PC-9 (cell line): ENCODE results near the gene PHF23. TPM values are rescaled to one million over a fixed set of nuclear protein-coding genes. Genes with fewer than 3 reads are reported as not detected.

Experiments
- BruUV-seq: library from RNA; stranded (reverse); fragments of 400-500 nt; replicated peaks from 2 replicates; lab custom pipeline; 2021; lab: Mats Ljungman, UMichigan
- CTCF ChIA-PET: fragments of 300-600 bp; sonication (Branson Sonifier 250); formaldehyde crosslinking; loops from one replicate; lab custom pipeline; 2022; ENCODE audit warnings: antibody characterized with exemption; lab: Charles Lee
- POLR2A ChIA-PET: fragments of 300-600 bp; sonication (Branson Sonifier 250); formaldehyde crosslinking; loops from one replicate; lab custom pipeline; 2022; ENCODE audit warnings: antibody characterized with exemption; ENCODE audit not compliant: unreplicated experiment; lab: Charles Lee
- DNase-seq, 2 experiments: peaks; one replicate each; pipeline versions ENCODE4 v3.0.0 to v3.0.0-alpha.2; 2015 to 2022; ENCODE audit warnings: mixed read lengths in 1 of 2
- H2AFZ ChIP-seq: fragments of 200-600 bp; sonication (generic); 2 replicates; pipeline ENCODE4 v1.8.1; 2017; ENCODE audit warnings: antibody characterized with exemption
- H3F3A ChIP-seq: fragments of 200-600 bp; sonication (generic); 2 replicates; pipeline ENCODE4 v1.8.1; 2017; ENCODE audit warnings: antibody characterized with exemption, mild to moderate bottlenecking, low read depth; ENCODE audit not compliant: insufficient read depth
- H3K27ac ChIP-seq: fragments of 200-600 bp; sonication (generic); 2 replicates; pipeline ENCODE4 v1.6.1; 2016; ENCODE audit warnings: mixed run types
- H3K27me3 ChIP-seq: fragments of 200-600 bp; sonication (generic); 2 replicates; pipeline ENCODE4 v1.6.1; 2016; ENCODE audit warnings: low read depth, mixed run types; ENCODE audit not compliant: insufficient read depth
- H3K36me3 ChIP-seq: fragments of 200-600 bp; sonication (generic); 2 replicates; pipeline ENCODE4 v1.6.1; 2016; ENCODE audit warnings: low read depth, mixed run types
- H3K4me1 ChIP-seq: fragments of 200-600 bp; sonication (generic); replicated peaks from 2 replicates; pipeline ENCODE4 v1.6.1; 2016; ENCODE audit warnings: mixed run types; ENCODE audit not compliant: insufficient read depth
- H3K4me2 ChIP-seq: fragments of 200-600 bp; sonication (generic); 2 replicates; pipeline ENCODE4 v1.6.1; 2017; ENCODE audit warnings: mixed run types
- H3K4me3 ChIP-seq: fragments of 200-600 bp; sonication (generic); 2 replicates; pipeline ENCODE4 v1.6.1; 2016; ENCODE audit warnings: mixed run types
- H3K79me2 ChIP-seq: fragments of 200-600 bp; sonication (generic); 2 replicates; pipeline ENCODE4 v1.6.1; 2017; ENCODE audit warnings: low read depth, mixed run types
- H3K9me2 ChIP-seq: fragments of 200-600 bp; sonication (generic); 2 replicates; pipeline ENCODE4 v1.8.1; 2017; ENCODE audit warnings: mild to moderate bottlenecking; ENCODE audit not compliant: insufficient read depth
- H3K9me3 ChIP-seq: fragments of 200-600 bp; sonication (generic); 2 replicates; pipeline ENCODE4 v1.8.1; 2016; ENCODE audit warnings: low read depth; ENCODE audit not compliant: insufficient read depth
- H4K20me1 ChIP-seq: fragments of 200-600 bp; sonication (generic); 2 replicates; pipeline ENCODE4 v1.8.1; 2017; ENCODE audit not compliant: insufficient read depth
- EZH2 ChIP-seq: fragments of 200-600 bp; sonication (generic); IDR thresholded peaks from 2 replicates; pipeline ENCODE4 v1.8.0; 2017; ENCODE audit warnings: antibody characterized with exemption, low read depth
- intact Hi-C: fragments of 100-400 bp; cut with micrococcal nuclease; formaldehyde crosslinking; loops from one replicate; pipeline ENCODE4 v1.10.0; 2022; ENCODE audit not compliant: unreplicated experiment
- total RNA-seq: library from RNA; stranded (reverse); gene quantifications from 2 replicates; pipeline ENCODE4 v1.2.3, GENCODE V29; 2021
- TF ChIP-seq, protein P1 (sequence below): fragments of 200-600 bp; sonication (generic); conservative IDR thresholded peaks from 2 replicates; pipeline ENCODE4 v1.6.1; 2017; ENCODE audit warnings: mixed run types, antibody characterized with exemption, mild to moderate bottlenecking, moderate library complexity

The PHF23 gene
- total RNA-seq, 1 experiment from 2014 or later = 64.5 TPM

DNA sequence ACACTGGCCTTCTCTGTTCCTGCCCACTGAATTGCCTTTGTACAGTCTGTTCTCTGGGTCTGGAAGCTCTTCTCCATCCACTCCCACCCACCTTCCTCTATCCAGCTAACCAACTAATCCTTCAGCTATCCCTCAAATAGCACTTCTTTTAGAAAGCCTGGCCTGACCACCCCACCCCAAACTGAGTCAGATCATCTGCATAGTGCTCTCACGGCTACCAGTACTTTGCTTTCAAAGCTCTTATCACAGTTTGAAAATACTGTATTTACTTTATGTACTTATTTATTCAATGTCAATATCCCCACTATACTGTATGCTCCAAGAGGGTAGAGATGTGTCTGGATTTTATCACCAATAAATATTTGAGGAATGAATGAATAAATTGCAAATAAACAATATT is 27.5 kb upstream of the PHF23 start:
- TF ChIP-seq, protein P1, sequence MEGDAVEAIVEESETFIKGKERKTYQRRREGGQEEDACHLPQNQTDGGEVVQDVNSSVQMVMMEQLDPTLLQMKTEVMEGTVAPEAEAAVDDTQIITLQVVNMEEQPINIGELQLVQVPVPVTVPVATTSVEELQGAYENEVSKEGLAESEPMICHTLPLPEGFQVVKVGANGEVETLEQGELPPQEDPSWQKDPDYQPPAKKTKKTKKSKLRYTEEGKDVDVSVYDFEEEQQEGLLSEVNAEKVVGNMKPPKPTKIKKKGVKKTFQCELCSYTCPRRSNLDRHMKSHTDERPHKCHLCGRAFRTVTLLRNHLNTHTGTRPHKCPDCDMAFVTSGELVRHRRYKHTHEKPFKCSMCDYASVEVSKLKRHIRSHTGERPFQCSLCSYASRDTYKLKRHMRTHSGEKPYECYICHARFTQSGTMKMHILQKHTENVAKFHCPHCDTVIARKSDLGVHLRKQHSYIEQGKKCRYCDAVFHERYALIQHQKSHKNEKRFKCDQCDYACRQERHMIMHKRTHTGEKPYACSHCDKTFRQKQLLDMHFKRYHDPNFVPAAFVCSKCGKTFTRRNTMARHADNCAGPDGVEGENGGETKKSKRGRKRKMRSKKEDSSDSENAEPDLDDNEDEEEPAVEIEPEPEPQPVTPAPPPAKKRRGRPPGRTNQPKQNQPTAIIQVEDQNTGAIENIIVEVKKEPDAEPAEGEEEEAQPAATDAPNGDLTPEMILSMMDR = no peak
- TF ChIP-seq EZH2 = no peak
- H3K79me2 ChIP-seq = peaks cover 15% of the 10 kb centered on the region
- no peaks in the 10 kb centered on the region for H3K9me2 ChIP-seq
- ChIA-PET CTCF (interaction anchor here (0.7 kb wide), 1 partner anchor 158 kb away, joined by 4 read pairs; no protein-coding TSS in a partner anchor), POLR2A (interaction anchor here (0.7 kb wide), 2 partner anchors 63 to 77 kb away, joined by 4 to 10 read pairs; no protein-coding TSS in a partner anchor)
- no peaks in the 10 kb centered on the region for H4K20me1 ChIP-seq
- intact Hi-C loops = no loop called here
- peaks cover 54% of the 10 kb centered on the region for H3F3A ChIP-seq
- H3K4me1 ChIP-seq = peaks cover 25% of the 10 kb centered on the region
- H3K4me2 ChIP-seq = no peak overlapping the region
- no peak overlapping the region for H2AFZ ChIP-seq
- no peaks in the 10 kb centered on the region for H3K27me3 ChIP-seq
- no TSS peak for BruUV-seq
- no peaks in the 10 kb centered on the region for H3K9me3 ChIP-seq
- H3K27ac ChIP-seq = no peak overlapping the region
- DNase-seq = no peak
- H3K36me3 ChIP-seq = no peaks in the 10 kb centered on the region; the same call in 1 of the 2 replicates
- H3K4me3 ChIP-seq = no peak overlapping the region

GRCh38 chr17:7263801-7264078 is 24.5 kb upstream of the PHF23 start:
- Histone ChIP-seq H3K27ac (peak overlapping the region; percentile 100), H3F3A (peaks cover 56% of the 10 kb centered on the region), H3K4me2 (peak overlapping the region; percentile 82), H4K20me1 (peaks cover 20% of the 10 kb centered on the region), H3K27me3 (no peaks in the 10 kb centered on the region), H3K36me3 (peaks cover 20% of the 10 kb centered on the region), H3K9me2 (no peaks in the 10 kb centered on the region), H2AFZ (peak overlapping the region; percentile 49), H3K4me1 (peaks cover 39% of the 10 kb centered on the region), H3K79me2 (peaks cover 45% of the 10 kb centered on the region), H3K9me3 (no peaks in the 10 kb centered on the region), H3K4me3 (peak overlapping the region; percentile 97)
- ChIA-PET POLR2A (interaction anchor here (0.6 to 0.8 kb wide), 4 partner anchors 29 to 753 kb away, joined by 4 to 33 read pairs (median 6); no protein-coding TSS in a partner anchor), CTCF (interaction anchor here (0.6 to 1.5 kb wide), 3 partner anchors 171 to 310 kb away, joined by 3 to 5 read pairs (median 3); no protein-coding TSS in a partner anchor)
- BruUV-seq = no TSS peak
- peak in 1 of 2 experiments; percentile 31 for DNase-seq
- intact Hi-C loops = loop anchor here (1.0 to 5.0 kb wide), 6 partner anchors 17 to 579 kb away; partner anchors contain the start of genes EIF5A, POLR2A, SLC35G6 and TMEM256
- TF ChIP-seq, protein P1 = no peak
- TF ChIP-seq EZH2 = no peak

GRCh38 chr17:7262935-7263800 is 23.9 kb upstream of the PHF23 start:
- TSS peak; percentile 26 for BruUV-seq
- Histone ChIP-seq H3K4me2 (peak overlapping the region; percentile 82), H3K4me3 (peak overlapping the region; percentile 97), H3K79me2 (peaks cover 51% of the 10 kb centered on the region), H3K27ac (peak overlapping the region; percentile 100), H3K9me3 (no peaks in the 10 kb centered on the region), H3K36me3 (peaks cover 24% of the 10 kb centered on the region), H4K20me1 (peaks cover 25% of the 10 kb centered on the region), H3K4me1 (peaks cover 40% of the 10 kb centered on the region), H3K27me3 (no peaks in the 10 kb centered on the region), H2AFZ (peak overlapping the region; percentile 49), H3F3A (peaks cover 62% of the 10 kb centered on the region), H3K9me2 (no peaks in the 10 kb centered on the region)
- peak; percentile 84 to 88 for DNase-seq
- TF ChIP-seq, protein P1 = no peak
- no peak for TF ChIP-seq EZH2
- ChIA-PET CTCF (interaction anchor here (0.6 to 1.5 kb wide), 4 partner anchors 12 to 311 kb away, joined by 3 to 5 read pairs (median 3); partner anchors contain the start of gene CTDNEP1), POLR2A (interaction anchor here (0.6 to 0.8 kb wide), 5 partner anchors 20 to 753 kb away, joined by 3 to 33 read pairs (median 6); no protein-coding TSS in a partner anchor)
- intact Hi-C loops = loop anchor here (1.0 to 5.0 kb wide), 9 partner anchors 11 to 579 kb away; partner anchors contain the start of genes EIF5A, ELP5, POLR2A and SLC35G6
